Ishikawa (cell line): ENCODE measurements around the gene TMEM52.

Experiments used
- CEBPB ChIP-seq: IDR thresholded peaks from 2 replicates; pipeline ENCODE4 v1.6.1; 2012
- CREB1 ChIP-seq: IDR thresholded peaks from 2 replicates; pipeline ENCODE4 v1.6.1; 2012; ENCODE audit warnings: low read depth
- EGR1 ChIP-seq: IDR thresholded peaks from 2 replicates; pipeline ENCODE4 v1.6.1; 2012
- EP300 ChIP-seq: IDR thresholded peaks from 2 replicates; pipeline ENCODE4 v1.6.1; 2012; ENCODE audit warnings: borderline replicate concordance
- FOXM1 ChIP-seq: IDR thresholded peaks from 2 replicates; pipeline ENCODE4 v1.6.1; 2012; ENCODE audit warnings: low read depth, borderline replicate concordance
- MAX ChIP-seq: IDR thresholded peaks from 2 replicates; pipeline ENCODE4 v1.6.1; 2012
- NFIC ChIP-seq: IDR thresholded peaks from 2 replicates; pipeline ENCODE4 v1.6.1; 2012
- RAD21 ChIP-seq: IDR thresholded peaks from 2 replicates; pipeline ENCODE4 v1.6.1; 2012; ENCODE audit warnings: low read depth
- REST ChIP-seq: IDR thresholded peaks from 2 replicates; pipeline ENCODE4 v1.6.1; 2012; ENCODE audit warnings: low read depth, mild to moderate bottlenecking
- TAF1 ChIP-seq: IDR thresholded peaks from 2 replicates; pipeline ENCODE4 v1.6.1; 2012; ENCODE audit warnings: low read depth, mild to moderate bottlenecking
- TCF12 ChIP-seq: IDR thresholded peaks from 2 replicates; pipeline ENCODE4 v1.6.1; 2012; ENCODE audit warnings: low read depth
- TEAD4 ChIP-seq: IDR thresholded peaks from 2 replicates; pipeline ENCODE4 v1.6.1; 2012
- USF1 ChIP-seq: IDR thresholded peaks from 2 replicates; pipeline ENCODE4 v1.6.1; 2012
- YY1 ChIP-seq: IDR thresholded peaks from 2 replicates; pipeline ENCODE4 v1.6.1; 2012; ENCODE audit warnings: low read depth
- ZBTB7A ChIP-seq: IDR thresholded peaks from 2 replicates; pipeline ENCODE4 v1.6.1; 2012; ENCODE audit warnings: low read depth

TMEM52 gene

GRCh38 chr1:1893997-1894353, 25.1 kb downstream of the TMEM52 start:
- TF ChIP-seq TEAD4 (no peak), RAD21 (no peak), CREB1 (no peak), EGR1 (no peak), USF1 (no peak), REST (no peak), YY1 (no peak), CEBPB (no peak), FOXM1 (no peak), EP300 (no peak), MAX (no peak), NFIC (no peak), TCF12 (no peak)

- TF ChIP-seq CREB1 (no peak), MAX (no peak), TEAD4 (no peak), USF1 (no peak), TCF12 (no peak), EGR1 (no peak), REST (no peak), CEBPB (no peak), RAD21 (no peak), TAF1 (no peak), YY1 (no peak), ZBTB7A (no peak), FOXM1 (no peak), NFIC (no peak), EP300 (no peak)
These were observed 25.6 kb downstream of the TMEM52 start for GRCh38 chr1:1893291-1893985.

- no peak for TF ChIP-seq EGR1
These were observed 26.3 kb downstream of the TMEM52 start for GRCh38 chr1:1892763-1893120.

- no peak for TF ChIP-seq EP300
- no peak for TF ChIP-seq TCF12
- TF ChIP-seq REST, result no peak
- TF ChIP-seq MAX, result no peak
- no peak for TF ChIP-seq TEAD4
- TF ChIP-seq CREB1, result no peak
- TF ChIP-seq ZBTB7A, result no peak
- TF ChIP-seq CEBPB, result no peak
- TF ChIP-seq USF1, result no peak
- TF ChIP-seq NFIC, result no peak
- no peak for TF ChIP-seq FOXM1
- TF ChIP-seq TAF1, result no peak; the same call in 1 of the 2 replicates
- TF ChIP-seq RAD21, result no peak
- no peak for TF ChIP-seq YY1
- TF ChIP-seq EGR1, result no peak
These were observed 26.9 kb downstream of the TMEM52 start for GRCh38 chr1:1892079-1892762.
